Measurements from ENCODE around the gene MAGEB1.

The MAGEB1 gene

GRCh38 chrX:30246769-30247489 lies at the start of gene MAGEB1:
MAGEB1 (plus strand) TSS chrX:30247146; CDS start chrX:30250494, 3,348 bp downstream.
- no peak for DNase-seq

- DNase-seq, result no peak
These were observed 34.8 kb upstream of the MAGEB1 start for GRCh38 chrX:30212172-30212571.

GRCh38 chrX:30215357-30215843 lies 31.5 kb upstream of the MAGEB1 start, which contains the start of gene MAGEB2:
MAGEB2 (plus strand) TSS chrX:30215563; CDS start chrX:30218581, 3,018 bp downstream.
- DNase-seq, result no peak

GRCh38 chrX:30217465-30217864 lies 29.5 kb upstream of the MAGEB1 start:
- no peak for DNase-seq

- DNase-seq, result no peak
These were observed 27.6 kb upstream of the MAGEB1 start for GRCh38 chrX:30219372-30219771.

GRCh38 chrX:30220661-30221060 lies 26.3 kb upstream of the MAGEB1 start:
- DNase-seq, result no peak

GRCh38 chrX:30224536-30224935 lies 22.4 kb upstream of the MAGEB1 start:
- no peak for DNase-seq

GRCh38 chrX:30228526-30228925 lies 18.4 kb upstream of the MAGEB1 start:
- no peak for DNase-seq

GRCh38 chrX:30230395-30230794 lies 16.6 kb upstream of the MAGEB1 start, which contains the start of gene MAGEB3:
MAGEB3 (plus strand) TSS chrX:30230657; CDS start chrX:30235925, 5,268 bp downstream.
- no peak for DNase-seq

GRCh38 chrX:30241724-30242415 lies 5.1 kb upstream of the MAGEB1 start, which contains the start of gene MAGEB4:
MAGEB4 (plus strand) TSS chrX:30242000; CDS start chrX:30242136, 136 bp downstream.
- DNase-seq, result no peak

- no peak for DNase-seq
These were observed 1.9 kb downstream of the MAGEB1 start for GRCh38 chrX:30248854-30249253.

- no peak for DNase-seq
These were observed 6.3 kb downstream of the MAGEB1 start for GRCh38 chrX:30253257-30253656.

GRCh38 chrX:30259927-30260326 lies 13.0 kb downstream of the MAGEB1 start:
- DNase-seq, result no peak

GRCh38 chrX:30261012-30261411 lies 14.1 kb downstream of the MAGEB1 start:
- no peak for DNase-seq

GRCh38 chrX:30262763-30263162 lies 15.8 kb downstream of the MAGEB1 start:
- no peak for DNase-seq

GRCh38 chrX:30270639-30271038 lies 23.7 kb downstream of the MAGEB1 start:
- DNase-seq, result no peak

GRCh38 chrX:30275498-30275897 lies 28.6 kb downstream of the MAGEB1 start:
- no peak for DNase-seq

- DNase-seq, result no peak
These were observed 31.4 kb downstream of the MAGEB1 start for GRCh38 chrX:30278365-30278764.

- no peak for DNase-seq
These were observed 33.5 kb downstream of the MAGEB1 start for GRCh38 chrX:30280428-30280827.

- no peak for DNase-seq
These were observed 35.6 kb downstream of the MAGEB1 start for GRCh38 chrX:30282527-30282926.

GRCh38 chrX:30283456-30284200 lies 36.7 kb downstream of the MAGEB1 start:
- DNase-seq, result no peak

- DNase-seq, result no peak
These were observed 49.7 kb downstream of the MAGEB1 start for GRCh38 chrX:30296408-30297254.

All from CD4-positive, alpha-beta T cell treated with Interleukin-1 beta for 1 hour (primary cell).